GM19397 (cell line): ENCODE measurements around the gene LCA5L.
"Not testable (repeated sequence)": the region's sequence is repeated elsewhere in the genome, so short reads cannot be mapped to it uniquely, and the experiment has no call there.

Experiments used
- ATAC-seq: cut with Tn5 transposase; IDR thresholded peaks from one replicate; pipeline ENCODE4 v1.9.1; 2021; ENCODE audit warnings: mild to moderate bottlenecking, moderate library complexity; ENCODE audit not compliant: unreplicated experiment

The LCA5L gene

DNA sequence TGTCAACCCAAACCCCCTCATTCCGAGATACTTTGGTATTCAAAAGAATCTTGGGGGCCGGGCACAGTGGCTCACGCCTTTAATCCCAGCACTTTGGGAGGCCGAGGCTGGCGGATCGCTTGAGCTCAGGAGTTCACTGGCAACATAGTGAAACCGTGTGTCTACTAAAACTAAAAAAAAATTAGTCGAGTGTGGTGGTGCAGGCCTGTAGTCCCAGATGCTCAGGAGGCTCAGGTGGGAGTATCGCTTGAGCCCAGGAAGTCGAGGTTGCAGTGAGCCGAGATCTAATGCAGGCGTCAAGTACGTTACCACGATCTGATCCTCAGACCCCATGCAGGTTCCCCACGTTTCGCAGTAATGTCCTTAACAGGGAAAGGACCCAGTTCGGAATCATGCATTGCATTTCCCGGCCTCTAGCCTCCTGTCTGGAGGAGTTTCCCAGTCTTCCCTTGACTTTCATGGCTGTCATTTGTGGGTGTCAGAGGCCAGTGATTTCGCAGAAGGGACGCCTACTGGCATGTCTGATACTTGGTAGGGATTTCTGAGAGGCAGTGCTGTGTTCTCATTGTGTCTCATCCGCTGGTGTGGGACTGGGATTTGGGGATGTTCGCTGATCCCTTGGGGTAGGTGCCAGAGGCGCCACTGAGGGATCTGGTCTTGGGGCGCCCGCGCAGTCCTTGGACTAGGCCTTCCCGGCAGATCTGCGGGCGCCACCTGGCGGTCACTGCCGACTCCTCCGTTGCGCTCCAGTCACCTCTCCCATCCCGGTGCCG, 57.4 kb downstream of the LCA5L start:
- peak; percentile 77 for ATAC-seq

- peak; percentile 50 for ATAC-seq
Observed at GRCh38 chr21:39387461-39388037, 58.0 kb downstream of the LCA5L start.

DNA sequence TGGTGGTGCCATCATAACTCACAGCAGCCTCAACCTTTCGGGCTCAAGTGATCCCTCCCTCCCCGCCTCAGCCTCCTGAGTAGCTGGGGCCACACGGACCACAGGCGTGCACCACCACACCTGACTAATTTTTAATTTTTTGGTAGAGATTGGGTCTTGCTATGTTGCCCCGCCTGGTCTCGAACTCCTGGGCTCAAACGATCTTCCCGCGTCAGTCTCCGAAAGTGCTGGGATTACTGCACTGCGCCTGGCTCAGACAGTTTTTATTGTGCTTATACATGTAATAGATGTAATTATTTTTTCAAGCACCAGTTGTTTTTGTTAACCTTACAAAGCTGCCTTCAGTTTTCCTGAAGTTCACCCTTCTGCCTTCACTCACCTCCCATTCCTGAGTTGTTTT, 58.7 kb downstream of the LCA5L start:
- no peak for ATAC-seq

DNA sequence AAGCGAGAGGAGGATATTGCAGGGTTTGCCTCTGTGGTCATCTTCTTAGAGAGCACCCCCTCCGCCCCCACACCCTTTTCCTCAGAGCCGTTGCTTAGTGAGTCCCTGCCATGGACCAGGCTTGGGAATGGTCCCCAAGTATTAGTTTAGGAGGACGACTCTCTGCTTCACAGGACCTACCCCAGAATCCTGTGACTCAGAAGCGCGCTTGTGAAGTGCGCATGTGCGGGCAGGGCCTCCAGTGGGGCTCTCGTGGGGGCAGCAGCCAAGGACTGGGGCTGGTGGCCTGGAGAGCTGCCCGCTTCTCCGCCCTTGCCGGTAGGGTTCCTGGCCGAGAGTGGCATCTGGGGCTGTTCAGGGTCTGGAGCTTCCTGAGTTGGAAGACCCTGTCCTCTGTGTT, 59.4 kb downstream of the LCA5L start:
- ATAC-seq = no peak

GRCh38 chr21:39385299-39386145, 60.1 kb downstream of the LCA5L start:
- no peak for ATAC-seq

- ATAC-seq = no peak
Observed at GRCh38 chr21:39384674-39385298, 60.8 kb downstream of the LCA5L start.

GRCh38 chr21:39382096-39382495, 63.5 kb downstream of the LCA5L start:
- not testable (repeated sequence) for ATAC-seq

GRCh38 chr21:39381009-39381408, 64.6 kb downstream of the LCA5L start:
- ATAC-seq = no peak

DNA sequence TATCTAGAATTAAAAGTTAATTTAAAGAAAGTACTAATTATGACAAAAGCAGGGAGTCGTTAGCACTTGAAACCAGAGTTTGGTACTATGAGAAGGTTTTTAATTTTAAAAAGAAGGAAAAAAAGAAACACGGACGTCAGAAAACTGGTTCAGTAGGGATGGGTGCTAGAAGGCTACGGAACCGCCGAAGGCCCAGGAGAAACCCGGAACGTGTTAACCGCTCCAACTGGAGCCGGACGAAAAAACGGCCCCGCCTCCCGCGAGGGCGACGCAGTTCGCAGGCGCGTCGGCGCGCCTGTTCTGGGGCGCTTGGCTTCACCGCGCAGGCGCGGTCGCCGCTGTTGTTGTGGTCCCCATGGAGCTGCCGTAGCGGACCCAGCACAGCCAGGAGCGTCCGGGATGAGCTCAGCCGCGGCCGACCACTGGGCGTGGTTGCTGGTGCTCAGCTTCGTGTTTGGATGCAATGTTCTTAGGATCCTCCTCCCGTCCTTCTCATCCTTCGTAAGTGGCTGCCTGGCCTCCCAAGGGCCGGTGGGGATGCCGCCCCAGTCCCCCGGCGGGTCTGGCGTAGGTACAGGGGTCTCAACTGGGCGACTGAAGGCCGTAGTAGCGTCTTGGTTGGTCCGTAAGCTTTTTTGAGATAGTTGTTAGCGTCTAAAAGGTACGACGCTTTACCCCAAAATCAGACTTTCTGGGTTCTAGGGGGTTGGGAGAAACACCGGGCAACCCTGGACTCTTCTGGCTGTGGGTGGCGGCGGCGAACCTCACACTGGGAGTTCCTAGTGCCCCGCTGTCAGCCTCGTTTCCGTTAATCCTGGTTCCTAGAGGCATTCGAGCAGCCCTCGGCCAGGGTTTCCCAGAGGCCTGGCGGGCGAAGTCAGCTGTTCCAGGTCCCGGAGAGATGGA, 65.3 kb downstream of the LCA5L start:
- peak; percentile 98 for ATAC-seq

- no peak for ATAC-seq
Observed at GRCh38 chr21:39377444-39378050, 68.0 kb downstream of the LCA5L start.

- ATAC-seq = no peak
Observed at GRCh38 chr21:39375446-39375845, 70.1 kb downstream of the LCA5L start.

DNA sequence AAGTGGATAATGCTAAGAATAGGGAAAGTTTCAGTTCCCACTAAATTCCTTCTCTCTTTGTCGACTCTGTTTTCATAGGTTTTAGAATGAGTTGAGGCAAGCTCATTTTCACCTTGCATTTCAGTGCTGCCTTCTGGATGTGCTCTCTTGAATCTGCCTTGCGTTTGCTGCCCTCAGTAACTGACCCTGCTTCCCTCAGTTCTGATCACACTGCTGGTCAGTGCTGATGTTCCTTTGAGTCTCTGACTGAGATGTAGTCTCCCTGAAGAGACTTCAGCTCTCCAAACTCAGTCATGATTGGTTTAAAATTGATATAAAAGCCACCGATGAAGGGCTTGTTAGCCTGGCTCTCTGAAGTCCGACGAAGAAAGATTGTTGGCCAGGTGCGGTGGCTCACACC, 71.5 kb downstream of the LCA5L start:
- ATAC-seq = no peak

DNA sequence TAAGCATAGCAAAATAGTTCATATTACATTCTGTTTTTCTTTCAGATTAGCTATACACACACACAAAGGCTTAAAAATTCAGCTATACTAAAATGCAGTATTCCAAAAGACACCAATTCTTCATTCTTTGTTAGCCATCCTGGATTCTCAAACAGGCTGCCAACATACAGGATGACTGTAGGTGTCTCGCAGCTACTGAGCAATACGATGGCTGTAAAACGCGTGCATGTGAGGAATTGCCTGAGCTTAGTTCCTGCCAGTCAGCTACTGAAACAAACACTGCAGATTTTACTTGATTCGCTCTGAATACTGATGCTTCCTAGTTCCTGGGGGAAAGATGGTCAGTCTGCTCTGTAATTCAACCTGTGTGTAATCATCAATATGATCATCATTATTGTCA, 71.9 kb downstream of the LCA5L start:
- no peak for ATAC-seq

DNA sequence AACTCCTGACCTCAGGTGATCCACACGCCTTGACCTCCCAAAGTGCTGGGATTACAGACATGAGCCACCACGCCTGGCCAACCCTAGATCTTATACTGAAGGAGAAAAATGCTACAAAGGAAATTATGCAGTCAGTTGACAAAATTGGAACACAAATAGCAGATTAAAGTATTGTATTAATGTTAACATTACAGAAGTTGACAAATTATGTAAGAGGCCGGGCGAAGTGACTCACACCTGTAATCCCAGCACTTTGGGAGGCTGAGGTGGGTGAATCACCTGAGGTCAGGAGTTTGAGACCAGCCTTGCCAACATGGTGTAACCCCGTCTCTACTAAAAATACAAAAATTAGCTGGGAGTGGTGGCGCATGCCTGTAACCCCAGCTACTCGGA, 75.7 kb downstream of the LCA5L start:
- ATAC-seq = not testable (repeated sequence)

GRCh38 chr21:39367783-39368182, 77.8 kb downstream of the LCA5L start:
- ATAC-seq = no peak

- ATAC-seq = no peak
Observed at GRCh38 chr21:39366563-39366962, 79.0 kb downstream of the LCA5L start.

DNA sequence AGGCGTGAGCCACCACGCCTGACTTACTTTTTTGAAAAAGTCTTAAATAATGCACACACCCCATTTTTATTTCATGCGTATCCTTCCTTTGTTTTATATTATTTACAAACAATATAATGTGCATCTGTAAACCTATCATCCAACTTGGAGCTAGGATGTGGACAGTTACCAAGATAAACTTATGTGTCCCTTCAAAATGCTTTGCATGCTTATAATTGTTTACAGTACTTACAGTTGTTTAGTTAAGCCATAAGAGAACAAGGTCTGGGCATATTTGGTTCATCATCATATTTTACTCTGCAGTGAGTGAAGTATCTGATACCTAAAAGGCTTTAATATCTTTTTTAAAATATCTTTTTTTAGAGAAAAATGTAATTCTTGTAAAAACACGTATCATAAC, 80.6 kb downstream of the LCA5L start:
- ATAC-seq = no peak

GRCh38 chr21:39363607-39364555, 81.7 kb downstream of the LCA5L start:
- no peak for ATAC-seq

DNA sequence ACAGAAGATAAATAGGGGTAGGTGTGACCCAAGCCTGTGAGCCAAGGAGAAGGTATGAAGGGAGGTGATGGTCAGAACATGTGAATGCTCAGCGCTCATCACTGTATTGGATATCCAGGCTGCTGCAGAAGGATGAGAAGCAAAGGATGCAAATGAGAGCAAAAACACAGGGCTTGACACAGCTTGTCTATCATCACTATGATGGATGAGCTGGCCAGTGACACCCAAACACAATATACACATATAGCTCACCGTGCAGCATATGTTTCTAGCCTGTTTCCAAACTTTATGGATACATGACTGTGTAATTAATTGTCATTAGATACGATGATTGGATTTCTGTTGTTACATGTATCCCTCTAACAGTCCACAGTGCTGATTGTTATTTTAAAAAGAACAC, 82.8 kb downstream of the LCA5L start:
- no peak for ATAC-seq
